HG02623 (cell line): ENCODE results near the gene SERINC5.
"Not testable (repeated sequence)": the region's sequence is repeated elsewhere in the genome, so short reads cannot be mapped to it uniquely, and the experiment has no call there.

Experiments used
- ATAC-seq: cut with Tn5 transposase; IDR thresholded peaks from one replicate; pipeline ENCODE4 v1.9.1; 2021; ENCODE audit warnings: moderate library complexity; ENCODE audit not compliant: unreplicated experiment

The SERINC5 gene

GRCh38 chr5:80143491-80143890 is 112.4 kb downstream of the SERINC5 start:
- ATAC-seq = no peak

DNA sequence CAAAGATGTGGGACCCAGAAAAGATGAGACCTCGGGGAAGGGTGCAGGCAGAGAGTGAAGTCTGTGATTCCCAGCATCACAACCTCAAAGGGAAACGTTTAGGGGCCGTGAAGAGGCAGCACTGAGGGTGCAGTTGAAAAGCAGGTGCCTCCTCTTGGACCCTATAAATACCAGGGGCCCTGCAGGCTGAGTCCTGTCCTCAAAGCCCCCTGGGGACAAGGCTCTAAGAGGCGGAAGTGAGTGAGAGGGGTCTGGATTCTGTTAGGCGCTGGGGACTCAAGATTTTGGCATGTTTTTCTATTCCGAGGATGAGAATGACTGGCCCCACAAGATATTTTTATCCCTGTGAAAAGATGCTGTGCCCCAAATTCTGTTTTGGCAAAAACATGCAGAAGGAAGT is 112.9 kb downstream of the SERINC5 start:
- no peak for ATAC-seq

DNA sequence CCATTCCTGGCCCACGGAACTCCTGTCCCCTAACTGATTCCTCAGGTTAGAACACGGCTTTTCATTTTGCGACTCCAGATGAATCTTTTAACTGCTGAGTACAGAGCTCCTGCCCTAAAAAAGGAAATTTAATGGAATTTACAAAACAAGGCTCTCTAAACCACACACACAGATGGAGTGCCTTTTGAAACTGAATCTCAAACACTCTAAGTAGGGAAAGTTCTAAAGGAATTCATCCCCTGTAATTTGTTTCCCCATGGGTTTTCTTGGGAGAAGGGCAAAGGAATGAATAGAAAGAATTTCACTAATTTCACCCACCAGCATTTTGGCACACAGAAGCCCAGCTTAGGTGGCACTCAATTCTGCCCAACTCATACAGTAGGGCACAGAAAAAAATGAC is 114.2 kb downstream of the SERINC5 start:
- no peak for ATAC-seq

GRCh38 chr5:80141147-80141671 is 114.6 kb downstream of the SERINC5 start:
- no peak for ATAC-seq

DNA sequence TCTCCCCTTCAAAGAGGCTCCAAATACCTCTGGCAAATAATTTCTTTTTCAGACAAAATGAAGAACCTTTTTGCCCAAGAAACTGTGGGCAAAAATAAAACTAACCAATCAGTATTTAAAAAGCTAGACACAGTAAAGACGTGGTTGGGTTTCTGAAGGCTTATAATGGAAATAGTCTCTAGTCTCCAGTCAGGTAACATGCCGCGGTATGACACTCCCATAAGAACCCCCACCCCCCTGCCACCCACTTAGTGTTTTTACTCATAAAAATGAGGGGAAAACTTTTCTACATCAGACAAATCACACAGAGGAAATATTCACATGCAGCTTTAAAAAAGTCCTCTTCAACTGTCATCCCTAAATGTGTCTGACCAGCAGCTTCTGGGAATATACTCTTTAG is 115.4 kb downstream of the SERINC5 start:
- no peak for ATAC-seq

DNA sequence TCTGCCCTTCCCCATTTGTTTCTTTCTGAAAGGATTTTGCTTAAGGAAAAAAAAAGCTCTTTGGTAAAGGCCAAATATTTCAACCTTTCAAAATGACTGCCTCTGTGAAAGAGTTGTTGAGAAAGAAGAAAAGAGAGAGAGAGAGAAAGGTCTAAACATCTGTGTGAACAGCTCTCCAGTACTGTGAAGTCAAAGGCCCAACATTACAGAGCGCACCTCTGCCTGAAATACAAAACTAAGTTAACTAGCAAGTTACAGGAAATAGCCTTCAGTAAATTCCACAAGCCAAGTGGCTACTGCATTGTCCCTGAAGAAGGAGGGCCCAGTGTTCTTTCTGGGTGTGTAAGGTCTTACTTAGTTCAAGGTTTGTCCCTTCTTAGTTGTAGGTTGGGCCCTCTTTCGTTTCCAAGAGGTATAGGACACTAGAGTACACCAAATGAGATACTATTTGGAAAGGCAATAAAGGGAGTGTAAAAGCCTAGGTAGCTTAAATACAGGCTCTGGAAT is 116.3 kb downstream of the SERINC5 start:
- ATAC-seq = no peak

DNA sequence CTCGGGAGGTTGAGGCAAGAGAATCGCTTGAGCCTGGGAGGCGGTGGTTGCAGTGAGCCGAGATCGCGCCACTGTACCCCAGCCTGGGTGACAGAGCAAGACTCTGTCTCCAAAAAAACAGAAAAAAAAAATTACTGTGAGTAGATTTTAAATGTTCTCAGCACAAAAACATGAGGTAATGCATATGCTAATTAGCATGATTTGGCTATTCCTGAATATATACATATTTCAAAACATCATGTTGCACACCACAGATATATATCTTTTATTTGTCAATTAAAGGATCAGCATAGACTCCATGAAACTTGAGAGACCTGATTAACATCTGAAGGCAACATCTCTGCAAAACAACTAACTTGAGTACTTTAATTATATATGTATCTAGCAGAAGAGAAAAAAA is 117.4 kb downstream of the SERINC5 start:
- no peak for ATAC-seq

DNA sequence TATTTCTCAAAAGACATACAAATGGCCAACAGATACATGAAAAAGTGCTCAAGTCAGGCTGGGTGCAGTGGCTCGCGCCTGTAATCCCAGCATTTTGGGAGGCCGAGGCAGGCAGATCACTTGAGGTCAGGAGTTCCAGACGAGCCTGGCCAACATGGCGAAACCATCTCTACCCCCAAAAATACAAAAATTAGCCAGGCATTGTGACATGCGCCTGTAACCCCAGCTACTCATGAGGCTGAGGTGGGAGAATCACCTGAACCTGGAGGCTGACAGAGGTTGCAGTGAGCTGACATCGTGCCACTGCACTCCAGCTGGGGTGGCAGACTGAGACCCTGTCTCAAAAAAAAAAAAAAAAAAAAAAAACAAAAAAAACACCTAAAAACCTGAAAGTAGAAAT is 119.0 kb downstream of the SERINC5 start:
- ATAC-seq = not testable (repeated sequence)

DNA sequence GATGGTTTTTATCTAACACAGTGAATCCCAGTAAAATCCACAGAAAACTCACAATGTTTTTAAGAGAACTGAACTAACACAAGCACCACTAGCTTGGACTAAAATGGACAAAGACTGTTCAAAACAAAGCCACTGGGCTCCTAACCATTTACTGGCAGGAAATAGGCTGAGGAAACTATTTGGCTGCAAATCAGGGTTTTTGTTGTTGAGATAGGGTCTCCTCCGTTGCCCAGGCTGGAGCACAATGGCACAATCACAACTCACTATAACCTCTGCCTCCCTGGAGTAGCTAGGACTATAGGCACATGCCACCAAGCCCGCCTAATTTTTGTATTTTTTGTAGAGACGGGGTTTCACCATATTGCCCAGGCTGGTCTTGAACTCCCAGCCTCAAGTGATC is 121.0 kb downstream of the SERINC5 start:
- ATAC-seq = no peak

- no peak for ATAC-seq
These were observed 126.7 kb downstream of the SERINC5 start for GRCh38 chr5:80129146-80129545.

GRCh38 chr5:80128141-80128540 is 127.7 kb downstream of the SERINC5 start:
- ATAC-seq = no peak

DNA sequence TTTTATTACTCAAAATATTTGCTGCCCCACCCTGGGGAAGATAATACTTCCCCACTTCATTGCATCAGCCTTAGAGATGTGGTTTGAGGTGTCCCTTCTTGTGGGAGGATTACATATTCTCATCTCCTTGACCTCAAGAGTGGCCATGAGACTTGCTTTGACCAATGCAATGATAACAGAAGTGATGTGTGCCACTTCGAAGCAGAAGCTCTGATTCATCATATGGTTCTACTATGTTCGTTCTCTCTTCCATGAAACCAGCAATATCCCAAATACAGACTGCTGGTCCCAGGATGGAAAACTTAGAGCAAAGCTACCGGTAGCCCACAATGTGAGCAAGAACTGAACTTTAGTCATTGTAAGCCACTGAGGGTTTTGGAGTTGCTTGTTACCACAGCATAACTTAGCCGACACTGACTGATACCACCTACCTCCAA is 128.7 kb downstream of the SERINC5 start:
- ATAC-seq = no peak

GRCh38 chr5:80125962-80126480 is 129.8 kb downstream of the SERINC5 start:
- peak; percentile 57 for ATAC-seq

GRCh38 chr5:80125022-80125961 is 130.6 kb downstream of the SERINC5 start:
- peak; percentile 73 for ATAC-seq

GRCh38 chr5:80124121-80124918 is 131.5 kb downstream of the SERINC5 start:
- ATAC-seq = no peak

- ATAC-seq = no peak
These were observed 133.3 kb downstream of the SERINC5 start for GRCh38 chr5:80122579-80122978.

GRCh38 chr5:80119372-80119771 is 136.5 kb downstream of the SERINC5 start:
- no peak for ATAC-seq

DNA sequence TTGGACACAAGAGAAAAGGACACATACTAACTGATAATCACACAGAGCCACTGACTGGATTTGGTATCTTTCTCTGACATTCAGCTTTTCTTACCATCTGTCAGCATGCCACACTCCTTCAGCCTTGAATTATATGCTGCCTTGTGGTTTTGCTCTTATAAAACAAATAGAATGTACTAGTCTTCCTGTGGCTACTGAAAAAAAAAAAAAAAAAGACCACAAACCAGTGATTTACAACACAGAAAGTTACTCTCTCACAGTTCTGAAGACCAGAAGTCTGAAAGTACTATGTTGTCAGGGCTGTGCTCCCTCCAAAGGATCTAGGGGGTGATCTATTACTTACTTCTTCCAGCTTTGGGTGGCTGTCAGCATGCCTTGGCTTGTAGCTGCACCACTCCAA is 138.4 kb downstream of the SERINC5 start:
- ATAC-seq = no peak

GRCh38 chr5:80116465-80116864 is 139.4 kb downstream of the SERINC5 start:
- no peak for ATAC-seq

- no peak for ATAC-seq
These were observed 139.8 kb downstream of the SERINC5 start for GRCh38 chr5:80116000-80116399.

- ATAC-seq = no peak
These were observed 141.0 kb downstream of the SERINC5 start for GRCh38 chr5:80114860-80115259.
